ENCODE data around the gene PLB1.

Gene PLB1

DNA sequence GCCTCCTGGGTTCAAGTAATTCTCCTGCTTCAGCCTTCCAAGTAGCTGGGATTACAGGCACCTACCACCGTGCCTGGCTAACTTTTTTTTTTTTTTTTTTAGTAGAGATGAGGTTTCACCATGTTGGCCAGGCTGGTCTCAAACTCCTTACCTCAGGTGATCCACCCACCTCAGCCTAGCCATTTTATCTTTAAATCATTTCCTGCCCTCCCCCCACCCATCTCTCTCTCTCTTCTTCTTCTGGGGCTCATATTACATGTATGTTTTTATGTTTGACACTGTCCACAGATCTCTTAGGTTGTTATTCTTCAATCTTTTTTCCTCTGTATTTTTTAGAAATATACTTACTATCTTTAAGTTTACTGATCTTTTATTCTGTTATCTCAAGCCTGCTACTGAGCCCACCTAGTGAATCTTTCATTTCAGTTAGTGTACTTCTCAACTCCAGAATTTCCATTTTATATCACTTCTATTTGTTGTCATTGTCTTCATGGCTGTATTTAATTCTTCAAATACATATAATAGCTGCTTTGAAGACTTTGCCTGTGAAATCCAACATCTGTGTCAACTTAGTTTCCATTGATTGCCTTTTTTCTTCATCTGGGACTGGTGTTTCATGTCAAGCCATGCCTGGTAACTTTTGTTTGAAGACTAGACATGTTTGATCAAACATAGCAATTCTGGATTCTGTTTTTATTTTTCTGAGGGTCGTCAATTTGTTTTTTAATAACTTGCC lies 16.2 kb downstream of the PLB1 start:
- ChIA-PET CTCF (no interaction called here), POLR2A (no interaction called here)
- DNase-seq (ENCODE audit: low read depth, low spot score): no peak
- H3K4me3 ChIP-seq (ENCODE audit: low read depth, low read length): no peak overlapping the region
- TF ChIP-seq, protein P1, sequence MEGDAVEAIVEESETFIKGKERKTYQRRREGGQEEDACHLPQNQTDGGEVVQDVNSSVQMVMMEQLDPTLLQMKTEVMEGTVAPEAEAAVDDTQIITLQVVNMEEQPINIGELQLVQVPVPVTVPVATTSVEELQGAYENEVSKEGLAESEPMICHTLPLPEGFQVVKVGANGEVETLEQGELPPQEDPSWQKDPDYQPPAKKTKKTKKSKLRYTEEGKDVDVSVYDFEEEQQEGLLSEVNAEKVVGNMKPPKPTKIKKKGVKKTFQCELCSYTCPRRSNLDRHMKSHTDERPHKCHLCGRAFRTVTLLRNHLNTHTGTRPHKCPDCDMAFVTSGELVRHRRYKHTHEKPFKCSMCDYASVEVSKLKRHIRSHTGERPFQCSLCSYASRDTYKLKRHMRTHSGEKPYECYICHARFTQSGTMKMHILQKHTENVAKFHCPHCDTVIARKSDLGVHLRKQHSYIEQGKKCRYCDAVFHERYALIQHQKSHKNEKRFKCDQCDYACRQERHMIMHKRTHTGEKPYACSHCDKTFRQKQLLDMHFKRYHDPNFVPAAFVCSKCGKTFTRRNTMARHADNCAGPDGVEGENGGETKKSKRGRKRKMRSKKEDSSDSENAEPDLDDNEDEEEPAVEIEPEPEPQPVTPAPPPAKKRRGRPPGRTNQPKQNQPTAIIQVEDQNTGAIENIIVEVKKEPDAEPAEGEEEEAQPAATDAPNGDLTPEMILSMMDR (IDR thresholded peaks at IDR 0.05; ENCODE audit: insufficient read depth, low read length, missing control alignments): no peak

DNA sequence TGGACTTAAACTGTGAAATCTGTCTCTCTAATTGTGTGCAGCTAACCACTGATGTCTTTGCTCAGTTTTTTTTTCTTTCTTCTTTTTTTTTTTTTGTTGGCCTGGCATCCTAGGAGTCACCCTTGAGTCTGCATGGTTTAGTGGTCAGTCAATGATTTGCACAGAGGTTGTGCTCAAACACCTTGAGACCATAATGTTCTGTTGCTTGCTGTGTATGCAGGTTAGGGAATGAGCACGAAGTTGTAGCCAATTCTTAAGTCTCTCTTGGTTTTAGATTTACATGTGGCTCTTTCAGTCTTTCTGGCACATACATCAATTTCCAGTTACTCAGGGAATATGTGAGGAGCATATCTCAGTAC lies 16.7 kb downstream of the PLB1 start:
- POLR2A ChIA-PET: no interaction called here
- no peak overlapping the region for H3K4me3 ChIP-seq (ENCODE audit: low read depth, low read length)
- TF ChIP-seq, protein P1 (IDR thresholded peaks at IDR 0.05; ENCODE audit: insufficient read depth, low read length, missing control alignments): no peak
- CTCF ChIA-PET: no interaction called here
- no peak for DNase-seq (ENCODE audit: low read depth, low spot score)

DNA sequence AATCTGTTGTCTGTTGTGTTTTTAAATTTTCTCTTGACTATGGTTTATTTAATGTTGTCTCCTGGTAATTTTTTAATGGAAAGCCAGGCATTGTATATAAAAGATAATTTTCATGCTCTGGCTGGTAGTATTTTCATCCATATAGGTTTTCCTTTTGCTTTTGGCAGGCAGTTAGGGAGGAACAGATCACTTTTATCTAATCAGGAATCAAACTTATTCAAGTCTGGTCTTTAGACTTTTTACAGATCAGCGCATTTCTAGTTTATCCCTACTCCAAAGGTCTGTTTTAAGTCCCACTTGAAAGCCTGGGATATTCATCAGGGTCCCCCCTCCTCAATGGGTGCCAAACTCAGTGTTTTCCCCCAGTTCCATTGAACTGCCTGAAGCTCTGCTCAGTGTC lies 17.2 kb downstream of the PLB1 start:
- no peak for DNase-seq (ENCODE audit: low read depth, low spot score)
- TF ChIP-seq, protein P1 (IDR thresholded peaks at IDR 0.05; ENCODE audit: insufficient read depth, low read length, missing control alignments): no peak
- no peak overlapping the region for H3K4me3 ChIP-seq (ENCODE audit: low read depth, low read length)
- POLR2A ChIA-PET: no interaction called here
- CTCF ChIA-PET: no interaction called here

DNA sequence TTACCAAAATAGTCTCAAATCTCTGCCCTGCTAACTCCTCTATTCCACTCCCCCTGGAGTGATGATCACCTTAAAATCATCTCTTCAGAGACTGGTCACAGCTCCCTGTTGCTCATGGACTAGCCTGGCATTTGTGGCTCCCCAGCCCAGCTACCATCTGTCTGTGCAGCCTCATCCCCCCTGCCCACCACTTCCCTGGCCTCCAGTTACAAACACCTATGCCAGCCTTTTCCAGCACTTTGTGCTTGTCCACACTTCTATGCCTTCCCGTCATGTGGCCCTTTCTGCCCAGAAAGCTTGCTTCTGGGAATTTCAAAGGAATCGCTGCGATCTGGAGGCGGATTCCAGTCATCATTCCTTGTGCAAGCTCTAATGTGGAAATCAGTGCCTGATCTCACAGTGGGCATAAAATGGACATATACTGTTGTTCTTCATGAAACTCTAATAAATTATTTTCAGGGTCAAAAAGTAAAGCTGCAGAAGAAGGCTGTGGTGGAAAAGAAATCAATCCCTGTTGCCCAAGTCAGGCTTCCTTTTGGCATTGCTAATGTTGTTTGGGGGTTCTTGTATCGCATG lies 19.4 kb downstream of the PLB1 start:
- CTCF ChIA-PET: interaction anchor here (1.3 to 2.2 kb wide), 2 partner anchors 17 to 62 kb away, joined by 4 to 5 read pairs; no protein-coding TSS in a partner anchor

DNA sequence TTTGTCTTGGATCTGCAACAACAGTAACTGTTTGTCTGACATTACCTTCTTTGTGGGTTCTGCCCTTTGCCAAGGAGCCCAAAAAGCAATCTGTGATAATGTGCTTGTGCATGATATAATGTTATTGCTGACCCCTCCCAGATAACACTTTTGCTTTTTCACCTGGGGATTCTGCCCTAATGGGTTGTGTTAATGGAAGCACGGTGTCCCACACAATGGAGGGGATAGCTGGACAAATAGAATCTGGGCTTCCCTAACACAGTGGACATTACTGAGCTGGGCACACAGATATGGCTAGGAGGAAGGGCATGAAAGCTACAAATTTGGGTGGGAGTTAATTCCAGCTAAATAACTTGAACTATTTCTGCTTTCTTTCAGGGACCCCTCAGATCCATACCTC lies 20.6 kb downstream of the PLB1 start:
- no peak for DNase-seq (ENCODE audit: low read depth, low spot score)
- CTCF ChIA-PET: interaction anchor here (1.3 kb wide), 1 partner anchor 64 kb away, joined by 4 read pairs; no protein-coding TSS in a partner anchor
- no peak overlapping the region for H3K4me3 ChIP-seq (ENCODE audit: low read depth, low read length)
- POLR2A ChIA-PET: no interaction called here
- TF ChIP-seq, protein P1 (IDR thresholded peaks at IDR 0.05; ENCODE audit: insufficient read depth, low read length, missing control alignments): no peak

More for the DNA sequence above, 19.4 kb downstream of the PLB1 start:
- no peak overlapping the region for H3K4me3 ChIP-seq (ENCODE audit: low read depth, low read length)
- TF ChIP-seq, protein P1 (IDR thresholded peaks at IDR 0.05; ENCODE audit: insufficient read depth, low read length, missing control alignments): no peak
- POLR2A ChIA-PET: no interaction called here
- no peak for DNase-seq (ENCODE audit: low read depth, low spot score)

DNA sequence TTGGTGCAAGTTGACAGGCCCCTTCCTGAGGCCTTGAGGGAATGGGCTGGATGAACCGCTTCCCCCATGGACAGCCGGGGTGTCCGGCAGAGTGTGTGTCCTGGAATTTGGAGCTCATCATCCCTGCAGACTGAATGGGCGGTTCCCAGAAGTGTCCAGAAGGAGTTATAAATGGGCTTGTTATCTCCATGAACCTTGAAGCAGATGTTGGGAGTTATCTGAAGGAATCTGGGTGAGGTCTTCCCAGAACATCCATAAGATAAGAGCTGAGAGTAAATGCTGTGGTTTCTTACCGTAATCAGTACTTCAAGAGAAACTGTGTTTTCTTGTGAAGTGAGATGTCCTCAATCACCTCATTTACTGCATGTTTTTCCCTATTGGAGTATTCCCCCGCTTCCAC lies 21.1 kb downstream of the PLB1 start:
- ChIA-PET CTCF (no interaction called here), POLR2A (no interaction called here)
- H3K4me3 ChIP-seq (ENCODE audit: low read depth, low read length): no peak overlapping the region
- no peak for DNase-seq (ENCODE audit: low read depth, low spot score)
- TF ChIP-seq, protein P1 (IDR thresholded peaks at IDR 0.05; ENCODE audit: insufficient read depth, low read length, missing control alignments): no peak

Data from AG04449 (cell line).